H9 (cell line): Measurements from ENCODE around the gene VSIG2. TPM values are rescaled to one million over a fixed set of nuclear protein-coding genes. Genes with fewer than 3 reads are reported as not detected.

Experiments
- DNase-seq: peaks from one replicate; pipeline ENCODE4 v3.0.0-alpha.2; 2017
- H2AFZ ChIP-seq: one replicate; pipeline ENCODE4 v1.6.1; 2013; ENCODE audit warnings: mild to moderate bottlenecking, low read length, control low read depth, moderate library complexity
- H2AK5ac ChIP-seq: 2 replicates; pipeline ENCODE4 v1.6.1; 2013; ENCODE audit warnings: low read length, control low read depth, mixed read lengths; ENCODE audit not compliant: insufficient read length
- H2BK120ac ChIP-seq: one replicate; pipeline ENCODE4 v1.6.1; 2013; ENCODE audit warnings: low read depth, mild to moderate bottlenecking, low read length, control low read depth, inconsistent platforms; ENCODE audit not compliant: poor library complexity, severe bottlenecking
- H2BK12ac ChIP-seq: 2 replicates; pipeline ENCODE4 v1.6.1; 2013; ENCODE audit warnings: low read length, control low read depth, mixed read lengths, low read depth; ENCODE audit not compliant: insufficient read length
- H2BK15ac ChIP-seq: 2 replicates; pipeline ENCODE4 v1.6.1; 2013; ENCODE audit warnings: low read depth, low read length, control low read depth
- H2BK20ac ChIP-seq: one replicate; pipeline ENCODE4 v1.6.1; 2013; ENCODE audit warnings: low read depth, mild to moderate bottlenecking, low read length, control low read depth, inconsistent platforms; ENCODE audit not compliant: poor library complexity, severe bottlenecking
- H2BK5ac ChIP-seq: 2 replicates; pipeline ENCODE4 v1.6.1; 2013; ENCODE audit warnings: low read length, control low read depth, mixed read lengths; ENCODE audit not compliant: insufficient read length
- H3K14ac ChIP-seq: 2 replicates; pipeline ENCODE4 v1.6.1; 2013; ENCODE audit warnings: low read length, control low read depth; ENCODE audit not compliant: insufficient read depth
- H3K18ac ChIP-seq: 2 replicates; pipeline ENCODE4 v1.6.1; 2013; ENCODE audit warnings: low read depth, mild to moderate bottlenecking, mixed read lengths, low read length, control low read depth; ENCODE audit not compliant: insufficient read length
- H3K23ac ChIP-seq: 2 replicates; pipeline ENCODE4 v1.6.1; 2013; ENCODE audit warnings: low read length, control low read depth, mixed read lengths, low read depth; ENCODE audit not compliant: insufficient read length
- H3K23me2 ChIP-seq: 2 replicates; pipeline ENCODE4 v1.6.1; 2013; ENCODE audit warnings: low read depth, mild to moderate bottlenecking, mixed read lengths, low read length, control low read depth; ENCODE audit not compliant: insufficient read length, poor library complexity, severe bottlenecking
- H3K27ac ChIP-seq: 2 replicates; pipeline ENCODE4 v1.5.1; 2013; ENCODE audit warnings: low read length, control low read depth, mixed read lengths, low read depth; ENCODE audit not compliant: insufficient read length
- H3K27me3 ChIP-seq: 2 replicates; pipeline ENCODE4 v1.6.1; 2013; ENCODE audit warnings: low read length, control low read depth, inconsistent platforms; ENCODE audit not compliant: insufficient read depth
- H3K4ac ChIP-seq: 2 replicates; pipeline ENCODE4 v1.6.1; 2013; ENCODE audit warnings: low read depth, mild to moderate bottlenecking, control low read depth, inconsistent platforms, low read length, moderate library complexity
- H3K4me1 ChIP-seq: 2 replicates; pipeline ENCODE4 v1.6.1; 2013; ENCODE audit warnings: low read length, control low read depth, inconsistent platforms; ENCODE audit not compliant: insufficient read depth
- H3K4me2 ChIP-seq: 2 replicates; pipeline ENCODE4 v1.6.1; 2013; ENCODE audit warnings: low read length, control low read depth, mixed read lengths; ENCODE audit not compliant: insufficient read length, insufficient read depth
- H3K56ac ChIP-seq: 2 replicates; pipeline ENCODE4 v1.6.1; 2013; ENCODE audit warnings: low read depth, mild to moderate bottlenecking, mixed read lengths, low read length, control low read depth; ENCODE audit not compliant: insufficient read length
- H3K79me1 ChIP-seq: 2 replicates; pipeline ENCODE4 v1.6.1; 2013; ENCODE audit warnings: low read depth, mild to moderate bottlenecking, moderate library complexity, low read length, control low read depth, inconsistent platforms; ENCODE audit not compliant: insufficient read depth, poor library complexity, severe bottlenecking
- H3K79me2 ChIP-seq: 2 replicates; pipeline ENCODE4 v1.6.1; 2013; ENCODE audit warnings: low read length, control low read depth, inconsistent platforms; ENCODE audit not compliant: insufficient read depth
- H3K9ac ChIP-seq: 2 replicates; pipeline ENCODE4 v1.6.1; 2013; ENCODE audit warnings: low read length, control low read depth, mixed read lengths; ENCODE audit not compliant: insufficient read length; ENCODE audit errors: extremely low read depth
- H3K9me3 ChIP-seq: one replicate; pipeline ENCODE4 v1.6.1; 2013; ENCODE audit warnings: low read depth, low read length, inconsistent platforms; ENCODE audit not compliant: control insufficient read depth
- H3T11ph ChIP-seq: one replicate; pipeline ENCODE4 v1.6.1; 2013; ENCODE audit warnings: mild to moderate bottlenecking, low read length, control low read depth, inconsistent platforms
- H4K20me1 ChIP-seq: one replicate; pipeline ENCODE4 v1.6.1; 2013; ENCODE audit not compliant: control insufficient read depth, insufficient read length, insufficient read depth
- H4K5ac ChIP-seq: 2 replicates; pipeline ENCODE4 v1.6.1; 2013; ENCODE audit warnings: low read depth, mild to moderate bottlenecking, mixed read lengths, low read length, control low read depth; ENCODE audit not compliant: insufficient read length
- H4K8ac ChIP-seq: replicated peaks from 2 replicates; pipeline ENCODE4 v1.6.1; 2013; ENCODE audit warnings: low read length, control low read depth, mixed read lengths, low read depth; ENCODE audit not compliant: insufficient read length
- H4K91ac ChIP-seq: 2 replicates; pipeline ENCODE4 v1.6.1; 2013; ENCODE audit warnings: low read depth, mild to moderate bottlenecking, moderate library complexity, mixed read lengths, low read length, control low read depth; ENCODE audit not compliant: insufficient read length
- H3K27ac Mint-ChIP-seq, 3 experiments: 2 replicates in 2 of 3; 3 replicates in 1 of 3; pipeline ENCODE4 v1.8.0; 2020 to 2021; ENCODE audit warnings: mixed read lengths in 3 of 3, mild to moderate bottlenecking in 1 of 3, moderate library complexity in 1 of 3
- H3K27me3 Mint-ChIP-seq: 2 replicates; pipeline ENCODE4 v1.8.0; 2021; ENCODE audit warnings: low read depth, mild to moderate bottlenecking, moderate library complexity, mixed read lengths
- H3K36me3 Mint-ChIP-seq, 3 experiments: 2 replicates in 2 of 3; 3 replicates in 1 of 3; pipeline ENCODE4 v1.8.0; 2020 to 2021; ENCODE audit warnings: low read depth in 3 of 3, mixed read lengths in 3 of 3; ENCODE audit not compliant: insufficient read depth in 1 of 3
- H3K4me1 Mint-ChIP-seq, 2 experiments: 2 replicates each; pipeline ENCODE4 v1.8.0; 2020; ENCODE audit warnings: mixed read lengths in 2 of 2
- H3K4me3 Mint-ChIP-seq, 2 experiments: 2 replicates in 1 of 2; 3 replicates in 1 of 2; pipeline ENCODE4 v1.8.0; 2020 to 2021; ENCODE audit warnings: mild to moderate bottlenecking in 2 of 2, mixed read lengths in 2 of 2, moderate library complexity in 1 of 2
- H3K9me3 Mint-ChIP-seq, 2 experiments: 2 replicates in 1 of 2; 3 replicates in 1 of 2; pipeline ENCODE4 v1.8.0; 2020; ENCODE audit warnings: mild to moderate bottlenecking in 2 of 2, mixed read lengths in 2 of 2, moderate library complexity in 1 of 2
- CTCF ChIP-seq: fragments of 200-600 bp; sonication (generic); conservative IDR thresholded peaks from 3 replicates; pipeline ENCODE4 v1.8.0; 2021; ENCODE audit warnings: antibody characterized with exemption, mild to moderate bottlenecking
- WGBS: extraction: QIAGEN DNeasy Blood & Tissue Kit; methylation state at CpG from one replicate; pipeline ENCODE4 v1.1.7; 2013; ENCODE audit warnings: missing lambda C conversion rate, low lambda C conversion rate, mixed read lengths; ENCODE audit not compliant: insufficient read length; ENCODE audit errors: extremely low coverage; 5-methylcytosine and 5-hydroxymethylcytosine counted together
- total RNA-seq: library from RNA; stranded (reverse); gene quantifications from 2 replicates; pipeline ENCODE4 v1.2.1, GENCODE V29; 2021

Gene VSIG2
- total RNA-seq, 1 experiment from 2014 or later, result not detected

DNA sequence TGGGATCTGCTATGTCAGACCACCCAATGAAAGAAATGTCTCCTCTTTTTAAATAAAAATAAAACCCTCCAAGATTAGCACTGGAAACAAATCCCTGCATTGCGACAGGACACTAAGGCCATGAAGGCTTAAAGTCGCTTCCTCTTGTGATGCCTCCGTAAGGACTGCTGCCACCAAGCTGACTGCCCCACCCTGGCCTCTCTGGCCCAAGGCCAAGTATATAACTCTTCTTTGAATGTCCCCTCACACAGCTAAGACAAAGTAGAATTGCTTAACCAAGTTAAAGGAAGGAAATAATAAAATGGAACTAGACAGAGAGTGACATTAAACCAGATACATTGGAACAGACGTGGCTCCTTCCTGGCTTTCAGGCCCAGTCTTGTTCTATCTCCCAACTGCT, 19.8 kb downstream of the VSIG2 start:
- Histone ChIP-seq H3K79me2 (no peaks in the 10 kb centered on the region), H3K9ac (no peak overlapping the region), H2AK5ac (no peak overlapping the region), H3K79me1 (no peaks in the 10 kb centered on the region), H2BK5ac (no peak overlapping the region), H3T11ph (no peak overlapping the region), H2BK15ac (no peak overlapping the region), H4K91ac (no peak overlapping the region), H3K23me2 (no peaks in the 10 kb centered on the region), H3K14ac (no peak overlapping the region), H3K23ac (no peak overlapping the region), H4K20me1 (no peaks in the 10 kb centered on the region), H3K27ac (no peak overlapping the region), H2AFZ (no peak overlapping the region), H3K4me1 (no peaks in the 10 kb centered on the region), H3K4me2 (no peak overlapping the region), H3K18ac (no peak overlapping the region), H2BK20ac (no peak overlapping the region), H4K5ac (no peak overlapping the region), H3K4ac (no peak overlapping the region), H3K27me3 (peaks cover 5% of the 10 kb centered on the region; the same call in 1 of the 2 replicates), H3K9me3 (no peaks in the 10 kb centered on the region), H4K8ac (no peak overlapping the region), H2BK12ac (no peak overlapping the region), H3K56ac (no peak overlapping the region), H2BK120ac (no peak overlapping the region)
- H3K27ac Mint-ChIP-seq, result no peak overlapping the region
- H3K36me3 Mint-ChIP-seq, result no peaks in the 10 kb centered on the region
- WGBS, result no CpG with 5 or more reads among the region's 4 CpGs
- no peak overlapping the region for H3K4me3 Mint-ChIP-seq
- H3K27me3 Mint-ChIP-seq, result peaks cover 39% of the 10 kb centered on the region
- DNase-seq, result no peak
- no peaks in the 10 kb centered on the region for H3K9me3 Mint-ChIP-seq
- no peak for TF ChIP-seq CTCF
- H3K4me1 Mint-ChIP-seq, result peaks cover 10% of the 10 kb centered on the region in 2 experiments
